D721Med (cell line): ENCODE data around the gene PNPT1.
"Not testable (repeated sequence)": the region's sequence is repeated elsewhere in the genome, so short reads cannot be mapped to it uniquely, and the experiment has no call there.

Source experiments
- DNase-seq: peaks from one replicate; pipeline ENCODE4 v3.0.0; 2011; ENCODE audit warnings: low spot score; ENCODE audit not compliant: insufficient read length
- FAIRE-seq: peaks from 2 replicates; lab custom pipeline; 2011; peaks lifted over from hg19 to GRCh38; lab: Jason Lieb, UNC
- TF ChIP-seq, protein P1 (sequence below): IDR thresholded peaks from 2 replicates; pipeline ENCODE4 v1.5.1; 2012; ENCODE audit warnings: mild to moderate bottlenecking, control low read depth; ENCODE audit not compliant: insufficient read depth; ENCODE audit errors: missing control alignments

Gene PNPT1

DNA sequence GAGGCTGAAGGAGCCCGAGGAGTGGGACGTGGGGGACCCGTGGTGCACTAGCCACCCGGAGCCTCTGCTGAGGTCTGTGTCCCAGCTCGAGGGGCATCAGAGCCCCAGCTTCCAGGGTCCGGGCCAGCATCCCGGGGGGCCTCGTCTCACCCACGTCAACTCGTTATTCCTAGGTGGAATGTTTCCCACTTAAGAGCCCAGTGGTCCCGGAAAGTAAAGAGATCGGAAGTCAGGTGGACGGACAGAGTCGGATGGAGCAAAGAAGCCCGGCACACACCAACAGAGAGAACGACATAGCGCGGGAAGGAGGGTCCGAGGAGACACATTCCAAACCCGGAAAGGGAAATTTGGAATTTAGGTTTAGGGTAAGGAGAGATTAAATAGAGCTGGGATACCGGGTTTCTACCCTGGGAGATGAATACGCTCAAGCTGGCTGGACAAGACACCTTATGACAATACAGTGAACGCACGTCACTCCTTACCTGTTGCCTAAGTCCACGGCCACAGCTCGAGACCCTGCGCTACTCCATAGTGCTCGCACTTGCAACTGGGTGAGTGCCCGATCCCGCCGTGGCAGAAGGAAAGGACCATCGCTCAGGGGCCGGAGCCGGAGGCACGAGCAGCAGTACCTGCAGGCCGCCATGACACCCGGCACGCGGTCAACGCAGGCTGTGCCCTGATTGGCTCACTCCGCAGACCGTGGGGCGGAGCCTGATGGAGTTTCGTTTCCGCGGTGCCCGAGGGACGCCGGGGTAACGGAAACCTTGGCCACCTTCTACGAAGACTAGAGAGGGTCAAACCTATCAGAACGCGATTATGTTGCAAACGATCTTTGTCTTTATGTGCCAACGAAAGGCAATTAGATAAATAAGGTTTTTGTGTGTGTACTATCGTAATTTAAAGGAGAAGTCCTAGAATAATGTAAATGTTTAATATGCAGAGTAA is at the start of gene PNPT1:
Gene PNPT1, minus strand, starts transcription at position 664 of the 945 bp plus-strand sequence. Its CDS starts 21 bp downstream, at position 643.
- FAIRE-seq, result peak; percentile 88
- TF ChIP-seq, protein P1, sequence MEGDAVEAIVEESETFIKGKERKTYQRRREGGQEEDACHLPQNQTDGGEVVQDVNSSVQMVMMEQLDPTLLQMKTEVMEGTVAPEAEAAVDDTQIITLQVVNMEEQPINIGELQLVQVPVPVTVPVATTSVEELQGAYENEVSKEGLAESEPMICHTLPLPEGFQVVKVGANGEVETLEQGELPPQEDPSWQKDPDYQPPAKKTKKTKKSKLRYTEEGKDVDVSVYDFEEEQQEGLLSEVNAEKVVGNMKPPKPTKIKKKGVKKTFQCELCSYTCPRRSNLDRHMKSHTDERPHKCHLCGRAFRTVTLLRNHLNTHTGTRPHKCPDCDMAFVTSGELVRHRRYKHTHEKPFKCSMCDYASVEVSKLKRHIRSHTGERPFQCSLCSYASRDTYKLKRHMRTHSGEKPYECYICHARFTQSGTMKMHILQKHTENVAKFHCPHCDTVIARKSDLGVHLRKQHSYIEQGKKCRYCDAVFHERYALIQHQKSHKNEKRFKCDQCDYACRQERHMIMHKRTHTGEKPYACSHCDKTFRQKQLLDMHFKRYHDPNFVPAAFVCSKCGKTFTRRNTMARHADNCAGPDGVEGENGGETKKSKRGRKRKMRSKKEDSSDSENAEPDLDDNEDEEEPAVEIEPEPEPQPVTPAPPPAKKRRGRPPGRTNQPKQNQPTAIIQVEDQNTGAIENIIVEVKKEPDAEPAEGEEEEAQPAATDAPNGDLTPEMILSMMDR, result no peak

DNA sequence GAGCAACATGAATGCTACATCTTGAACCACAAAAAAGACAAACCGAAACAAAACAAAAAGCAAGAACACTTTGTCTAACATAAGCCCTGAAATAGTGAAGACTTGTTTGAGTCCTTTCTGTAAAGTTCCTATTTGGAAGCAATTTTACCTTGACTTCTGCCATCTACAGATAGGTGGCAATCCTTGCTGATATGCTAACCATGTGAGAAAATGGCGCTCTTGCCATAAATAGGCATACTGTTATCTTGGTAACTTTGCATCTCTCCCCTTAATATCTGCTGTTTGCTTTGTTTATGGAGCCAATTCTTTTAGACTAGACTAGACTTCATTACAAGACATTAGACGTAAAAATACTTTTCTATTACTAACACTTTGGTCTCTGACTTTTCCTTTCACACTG is 49.4 kb upstream of the PNPT1 start:
- TF ChIP-seq, protein P1, result no peak
- FAIRE-seq (no peak), DNase-seq (no peak)

More for the DNA sequence above, at the start of gene PNPT1:
- DNase-seq, result peak; percentile 82

DNA sequence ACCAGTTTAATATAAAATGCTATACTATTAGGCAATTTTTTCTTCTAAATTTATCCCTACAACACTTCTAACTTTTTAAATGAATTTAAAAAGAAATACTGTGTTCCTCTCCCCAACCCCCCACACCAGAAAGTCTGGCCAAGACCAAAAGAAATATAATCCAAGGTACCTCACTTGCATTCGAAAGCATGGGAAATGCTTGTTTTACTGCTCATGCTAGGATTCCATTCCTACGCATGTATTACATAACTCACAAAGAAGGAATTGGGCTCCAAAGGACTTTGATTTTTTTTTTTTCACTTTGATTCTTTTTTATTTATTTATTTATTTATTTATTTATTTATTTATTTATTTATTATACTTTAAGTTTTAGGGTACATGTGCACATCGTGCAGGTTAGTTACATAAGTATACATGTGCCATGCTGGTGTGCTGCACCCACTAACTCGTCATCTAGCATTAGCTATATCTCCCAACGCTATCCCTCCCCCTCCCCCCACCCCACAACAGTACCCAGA is 42.4 kb upstream of the PNPT1 start:
- not testable (repeated sequence) for FAIRE-seq, DNase-seq

- DNase-seq (no peak), FAIRE-seq (no peak)
- TF ChIP-seq, protein P1, result no peak
These were observed 41.1 kb upstream of the PNPT1 start for GRCh38 chr2:55734726-55735125.

DNA sequence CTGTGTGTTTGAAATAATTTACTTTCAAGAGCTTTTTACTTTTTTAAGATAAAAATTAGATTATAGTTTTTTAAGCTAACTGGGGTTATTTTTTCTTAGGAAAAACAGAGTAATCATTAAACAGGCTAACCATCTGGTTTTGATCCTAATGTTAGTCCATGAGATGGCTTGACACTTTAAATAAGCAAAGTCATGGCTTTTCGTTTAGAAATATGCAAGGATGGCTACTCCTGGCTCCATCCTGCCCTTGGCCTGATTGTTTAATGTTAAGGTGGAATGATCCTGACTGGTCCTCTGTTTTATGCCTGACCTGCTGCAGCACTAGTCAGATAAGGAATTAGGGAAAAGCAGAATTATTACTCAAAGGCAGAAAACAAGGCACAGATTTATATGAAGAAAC is 39.7 kb upstream of the PNPT1 start:
- DNase-seq (no peak), FAIRE-seq (no peak)
- TF ChIP-seq, protein P1, result no peak

DNA sequence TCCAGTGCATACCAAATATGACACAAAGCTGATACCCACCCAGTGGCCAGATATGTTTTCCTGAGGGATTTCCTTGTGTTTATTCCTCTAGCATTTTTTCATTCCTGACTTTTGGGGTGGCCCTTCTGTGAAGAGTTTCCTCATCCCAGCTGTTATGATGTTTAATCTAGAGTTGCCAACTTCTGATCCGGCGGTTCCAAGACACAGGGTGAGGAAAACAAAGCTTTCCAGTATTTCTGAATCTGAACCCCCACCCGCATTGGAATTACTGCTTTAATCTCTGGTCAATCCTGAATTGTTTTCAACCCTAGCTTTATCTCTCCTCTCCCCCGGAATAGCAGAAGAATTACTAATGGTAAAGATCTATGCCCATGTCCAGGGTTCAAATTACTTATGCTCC is 39.2 kb upstream of the PNPT1 start:
- FAIRE-seq (no peak), DNase-seq (no peak)
- TF ChIP-seq, protein P1, result no peak

DNA sequence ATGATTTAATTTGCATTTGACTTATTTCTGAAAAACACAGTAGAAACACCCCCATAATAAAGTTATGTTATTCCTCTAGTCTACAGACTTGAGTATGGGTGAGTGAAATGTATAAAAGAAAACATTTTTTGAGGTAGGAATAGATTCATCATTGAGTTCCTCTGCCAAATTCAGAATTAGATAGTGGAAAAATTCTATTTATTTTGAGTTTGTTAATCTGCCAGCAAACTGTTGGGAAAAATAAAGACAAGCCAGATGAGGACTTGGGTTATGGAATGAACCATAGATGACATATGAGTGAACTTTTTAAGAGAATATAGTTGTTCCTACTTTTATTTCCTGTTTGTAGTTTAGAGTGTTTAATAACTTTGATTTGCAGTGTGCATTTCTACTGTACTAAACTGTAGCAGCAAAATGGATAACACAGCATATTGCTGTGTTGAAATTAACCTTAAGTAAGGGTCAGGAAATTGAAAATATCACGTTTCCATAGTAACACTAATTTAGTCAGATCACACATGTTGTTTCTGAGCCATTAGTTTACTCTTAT is 35.6 kb upstream of the PNPT1 start:
- TF ChIP-seq, protein P1, result no peak
- DNase-seq (no peak), FAIRE-seq (no peak)
